WERI-Rb-1 (cell line): ENCODE data around the gene SCARF1.

Experiments
- DNase-seq: peaks from one replicate; pipeline ENCODE4 v3.0.0-alpha.2; 2020
- H3K27ac ChIP-seq: fragments of 250-450 bp; sonication (Bioruptor Pico); 2 replicates; pipeline ENCODE4 v1.5.1; 2020; ENCODE audit warnings: mild to moderate bottlenecking, moderate library complexity
- H3K27me3 ChIP-seq: fragments of 250-450 bp; sonication (Bioruptor Pico); 2 replicates; pipeline ENCODE4 v1.5.1; 2021; ENCODE audit warnings: mild to moderate bottlenecking, low read depth, moderate library complexity; ENCODE audit not compliant: insufficient read depth, severe bottlenecking
- H3K36me3 ChIP-seq: fragments of 250-450 bp; sonication (Bioruptor Pico); 2 replicates; pipeline ENCODE4 v1.5.1; 2020; ENCODE audit warnings: mild to moderate bottlenecking, moderate library complexity
- H3K4me3 ChIP-seq: 2 replicates; pipeline ENCODE4 v1.5.1; 2011; ENCODE audit warnings: low read depth, mild to moderate bottlenecking, control low read depth, low read length
- H3K9me3 ChIP-seq: fragments of 250-450 bp; sonication (Bioruptor Pico); 2 replicates; pipeline ENCODE4 v1.5.1; 2021; ENCODE audit warnings: mild to moderate bottlenecking, moderate library complexity; ENCODE audit not compliant: severe bottlenecking
- CTCF ChIP-seq: IDR thresholded peaks from 2 replicates; pipeline ENCODE4 v1.5.1; 2011; ENCODE audit warnings: low read depth, mild to moderate bottlenecking, control low read depth, inconsistent platforms, low read length

Gene SCARF1

GRCh38 chr17:1608676-1609075, 36.9 kb downstream of the SCARF1 start:
- TF ChIP-seq CTCF, result no peak
- Histone ChIP-seq H3K36me3 (peaks cover 14% of the 10 kb centered on the region), H3K9me3 (no peaks in the 10 kb centered on the region)

GRCh38 chr17:1607971-1608320, 37.6 kb downstream of the SCARF1 start:
- H3K9me3 ChIP-seq, result no peaks in the 10 kb centered on the region
- TF ChIP-seq CTCF, result no peak
- no peaks in the 10 kb centered on the region for H3K27me3 ChIP-seq
- H3K27ac ChIP-seq, result no peak overlapping the region
- H3K36me3 ChIP-seq, result peaks cover 14% of the 10 kb centered on the region
- H3K4me3 ChIP-seq, result no peak overlapping the region
- DNase-seq, result no peak

More at GRCh38 chr17:1608676-1609075, 36.9 kb downstream of the SCARF1 start:
- no peak for DNase-seq
- Histone ChIP-seq H3K4me3 (no peak overlapping the region), H3K27ac (no peak overlapping the region), H3K27me3 (no peaks in the 10 kb centered on the region)

DNA sequence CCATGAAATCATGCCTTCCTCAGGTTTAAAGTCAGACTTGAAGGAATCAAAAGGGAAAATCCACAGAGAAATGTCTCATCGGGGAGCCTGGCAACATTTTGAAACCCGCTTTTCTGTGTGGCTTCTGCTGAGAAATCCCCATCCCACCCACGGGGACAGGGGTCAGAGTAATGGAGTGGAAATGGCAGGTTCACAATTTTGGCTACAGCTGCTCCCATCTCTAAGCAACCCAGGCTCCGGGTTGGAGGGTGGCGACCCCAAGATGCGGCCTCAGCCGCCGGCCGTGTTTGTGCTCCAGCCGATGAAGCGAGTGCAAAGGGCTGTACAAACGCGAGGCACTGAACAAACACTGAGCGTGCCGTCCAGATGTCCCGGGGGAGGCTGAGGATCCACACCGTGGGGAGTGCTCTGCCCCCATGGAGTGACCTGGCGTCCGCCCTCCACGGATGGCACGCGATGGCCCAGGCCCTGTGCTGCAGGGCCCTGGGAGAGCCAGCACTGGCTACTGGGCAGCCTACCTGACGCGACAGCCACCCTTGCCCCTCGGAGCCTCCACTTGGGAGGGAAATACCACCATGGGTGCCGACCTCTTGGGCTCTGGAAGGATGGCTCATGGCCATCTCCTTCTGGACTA, 39.1 kb downstream of the SCARF1 start:
- no peak overlapping the region for H3K27ac ChIP-seq

GRCh38 chr17:1605681-1606351, 39.7 kb downstream of the SCARF1 start:
- H3K27ac ChIP-seq, result no peak overlapping the region
- no peak for TF ChIP-seq CTCF
- no peak for DNase-seq
- H3K36me3 ChIP-seq, result peaks cover 4% of the 10 kb centered on the region
- H3K9me3 ChIP-seq, result peaks cover 6% of the 10 kb centered on the region
- no peaks in the 10 kb centered on the region for H3K27me3 ChIP-seq
- no peak overlapping the region for H3K4me3 ChIP-seq

More for the DNA sequence above, 39.1 kb downstream of the SCARF1 start:
- no peak for DNase-seq
- peaks cover 6% of the 10 kb centered on the region for H3K9me3 ChIP-seq
- H3K36me3 ChIP-seq, result peaks cover 4% of the 10 kb centered on the region
- H3K4me3 ChIP-seq, result no peak overlapping the region
- H3K27me3 ChIP-seq, result no peaks in the 10 kb centered on the region
- TF ChIP-seq CTCF, result no peak

- H3K27ac ChIP-seq, result no peak overlapping the region
- peaks cover 6% of the 10 kb centered on the region for H3K9me3 ChIP-seq
- no peaks in the 10 kb centered on the region for H3K27me3 ChIP-seq
- no peak for TF ChIP-seq CTCF
- H3K36me3 ChIP-seq, result peaks cover 4% of the 10 kb centered on the region
- no peak for DNase-seq
- no peak overlapping the region for H3K4me3 ChIP-seq
Measured at GRCh38 chr17:1604831-1605528, 40.6 kb downstream of the SCARF1 start.
